ENCODE results near the gene GGACT. TPM values are rescaled to one million over a fixed set of nuclear protein-coding genes. Genes with fewer than 3 reads are reported as not detected.

GGACT gene
- total RNA-seq, 3 donors from 2014 or later (not counting 1 experiment from before 2014, with no cell fraction given), result 8.8 to 16.4 (median 15.1) TPM

GRCh38 chr13:100636441-100636840 is 47.9 kb upstream of the GGACT start:
- Histone ChIP-seq H3K36me3 (ENCODE audit: control insufficient read depth, insufficient read depth, low read length) (peaks cover 22% of the 10 kb centered on the region), H3K4me1 (ENCODE audit: control insufficient read depth, insufficient read depth, low read length) (no peaks in the 10 kb centered on the region), H3K4me3 (ENCODE audit: low read length) (no peak overlapping the region), H3K27me3 (ENCODE audit: control insufficient read depth, insufficient read depth, low read length) (no peaks in the 10 kb centered on the region), H3K27ac (ENCODE audit: low read length) (no peak overlapping the region), H3K9me3 (ENCODE audit: control insufficient read depth, insufficient read depth, low read length) (no peaks in the 10 kb centered on the region)
- H3K36me3 Mint-ChIP-seq, result peaks cover 13% of the 10 kb centered on the region
- no peaks in the 10 kb centered on the region for H3K9me3 Mint-ChIP-seq
- no peak overlapping the region for H3K4me3 Mint-ChIP-seq
- H3K27me3 Mint-ChIP-seq (ENCODE audit: low read depth in 2 of 2), result no peaks in the 10 kb centered on the region
- ATAC-seq (no peak), DNase-seq (no peak)
- H3K27ac Mint-ChIP-seq, result no peak overlapping the region
- TF ChIP-seq CTCF (IDR thresholded peaks at IDR 0.05), result no peak
- WGBS (ENCODE audit: insufficient coverage), result 93% methylated on average over 6 of the region's 7 CpGs
- intact Hi-C loops (cut with micrococcal nuclease), result no loop called here
- peaks cover 5 to 6% of the 10 kb centered on the region in 2 donors for H3K4me1 Mint-ChIP-seq

- H3K27me3 Mint-ChIP-seq (ENCODE audit: low read depth in 2 of 2), result no peaks in the 10 kb centered on the region
- intact Hi-C loops (cut with micrococcal nuclease), result no loop called here
- ATAC-seq, result no peak
- H3K27ac ChIP-seq (ENCODE audit: low read length), result no peak overlapping the region
- TF ChIP-seq CTCF (IDR thresholded peaks at IDR 0.05), result no peak
- H3K4me1 Mint-ChIP-seq, result peaks cover 5 to 6% of the 10 kb centered on the region in 2 donors
- peaks cover 22% of the 10 kb centered on the region for H3K36me3 ChIP-seq (ENCODE audit: control insufficient read depth, insufficient read depth, low read length)
- WGBS (ENCODE audit: insufficient coverage), result 97% methylated on average over 4 of the region's 7 CpGs
- no peaks in the 10 kb centered on the region for H3K9me3 Mint-ChIP-seq
- no peaks in the 10 kb centered on the region for H3K9me3 ChIP-seq (ENCODE audit: control insufficient read depth, insufficient read depth, low read length)
- H3K27me3 ChIP-seq (ENCODE audit: control insufficient read depth, insufficient read depth, low read length), result no peaks in the 10 kb centered on the region
- H3K27ac Mint-ChIP-seq, result no peak overlapping the region
- peaks cover 13% of the 10 kb centered on the region for H3K36me3 Mint-ChIP-seq
- no peaks in the 10 kb centered on the region for H3K4me1 ChIP-seq (ENCODE audit: control insufficient read depth, insufficient read depth, low read length)
- no peak for DNase-seq
- no peak overlapping the region for H3K4me3 Mint-ChIP-seq
- no peak overlapping the region for H3K4me3 ChIP-seq (ENCODE audit: low read length)
Observed at GRCh38 chr13:100636004-100636403, 47.4 kb upstream of the GGACT start.

- no peak for TF ChIP-seq CTCF (IDR thresholded peaks at IDR 0.05)
- Mint-ChIP-seq H3K4me1 (peaks cover 18% of the 10 kb centered on the region in 2 donors), H3K27me3 (ENCODE audit: low read depth in 2 of 2) (no peaks in the 10 kb centered on the region), H3K4me3 (no peak overlapping the region), H3K36me3 (peaks cover 13% of the 10 kb centered on the region), H3K9me3 (no peaks in the 10 kb centered on the region), H3K27ac (no peak overlapping the region)
- H3K9me3 ChIP-seq (ENCODE audit: control insufficient read depth, insufficient read depth, low read length), result no peaks in the 10 kb centered on the region
- H3K4me3 ChIP-seq (ENCODE audit: low read length), result no peak overlapping the region
- H3K36me3 ChIP-seq (ENCODE audit: control insufficient read depth, insufficient read depth, low read length), result peaks cover 22% of the 10 kb centered on the region
- no peak overlapping the region for H3K27ac ChIP-seq (ENCODE audit: low read length)
- DNase-seq (no peak), ATAC-seq (no peak)
- peaks cover 1% of the 10 kb centered on the region for H3K4me1 ChIP-seq (ENCODE audit: control insufficient read depth, insufficient read depth, low read length)
- no peaks in the 10 kb centered on the region for H3K27me3 ChIP-seq (ENCODE audit: control insufficient read depth, insufficient read depth, low read length)
- WGBS (ENCODE audit: insufficient coverage), result 94% methylated on average over 12 of the region's 12 CpGs
- intact Hi-C loops (cut with micrococcal nuclease), result no loop called here
Observed at GRCh38 chr13:100634696-100635095, 46.1 kb upstream of the GGACT start.

GRCh38 chr13:100633461-100633860 is 44.9 kb upstream of the GGACT start:
- H3K27me3 ChIP-seq (ENCODE audit: control insufficient read depth, insufficient read depth, low read length), result no peaks in the 10 kb centered on the region
- no peaks in the 10 kb centered on the region for H3K9me3 Mint-ChIP-seq
- H3K4me1 ChIP-seq (ENCODE audit: control insufficient read depth, insufficient read depth, low read length), result peaks cover 11% of the 10 kb centered on the region
- H3K4me3 Mint-ChIP-seq, result no peak overlapping the region
- no peak overlapping the region for H3K27ac ChIP-seq (ENCODE audit: low read length)
- H3K27ac Mint-ChIP-seq, result no peak overlapping the region
- peaks cover 14% of the 10 kb centered on the region for H3K36me3 Mint-ChIP-seq
- ATAC-seq (no peak), DNase-seq (no peak)
- H3K4me1 Mint-ChIP-seq, result peaks cover 30 to 31% of the 10 kb centered on the region in 2 donors
- 96% methylated on average over 2 of the region's 2 CpGs for WGBS (ENCODE audit: insufficient coverage)
- peaks cover 23% of the 10 kb centered on the region for H3K36me3 ChIP-seq (ENCODE audit: control insufficient read depth, insufficient read depth, low read length)
- no peaks in the 10 kb centered on the region for H3K9me3 ChIP-seq (ENCODE audit: control insufficient read depth, insufficient read depth, low read length)
- H3K27me3 Mint-ChIP-seq (ENCODE audit: low read depth in 2 of 2), result no peaks in the 10 kb centered on the region
- no peak for TF ChIP-seq CTCF (IDR thresholded peaks at IDR 0.05)
- intact Hi-C loops (cut with micrococcal nuclease), result no loop called here
- H3K4me3 ChIP-seq (ENCODE audit: low read length), result no peak overlapping the region

All from natural killer cell (primary cell).